DMS 273 (cell line): ENCODE data around the gene AUP1.
"Not testable (repeated sequence)": the region's sequence is repeated elsewhere in the genome, so short reads cannot be mapped to it uniquely, and the experiment has no call there.

ENCODE experiments used
- DNase-seq: peaks from one replicate; lab custom pipeline; 2025; ENCODE audit not compliant: unreplicated experiment; lab: John Stamatoyannopoulos, UW

AUP1 gene

DNA sequence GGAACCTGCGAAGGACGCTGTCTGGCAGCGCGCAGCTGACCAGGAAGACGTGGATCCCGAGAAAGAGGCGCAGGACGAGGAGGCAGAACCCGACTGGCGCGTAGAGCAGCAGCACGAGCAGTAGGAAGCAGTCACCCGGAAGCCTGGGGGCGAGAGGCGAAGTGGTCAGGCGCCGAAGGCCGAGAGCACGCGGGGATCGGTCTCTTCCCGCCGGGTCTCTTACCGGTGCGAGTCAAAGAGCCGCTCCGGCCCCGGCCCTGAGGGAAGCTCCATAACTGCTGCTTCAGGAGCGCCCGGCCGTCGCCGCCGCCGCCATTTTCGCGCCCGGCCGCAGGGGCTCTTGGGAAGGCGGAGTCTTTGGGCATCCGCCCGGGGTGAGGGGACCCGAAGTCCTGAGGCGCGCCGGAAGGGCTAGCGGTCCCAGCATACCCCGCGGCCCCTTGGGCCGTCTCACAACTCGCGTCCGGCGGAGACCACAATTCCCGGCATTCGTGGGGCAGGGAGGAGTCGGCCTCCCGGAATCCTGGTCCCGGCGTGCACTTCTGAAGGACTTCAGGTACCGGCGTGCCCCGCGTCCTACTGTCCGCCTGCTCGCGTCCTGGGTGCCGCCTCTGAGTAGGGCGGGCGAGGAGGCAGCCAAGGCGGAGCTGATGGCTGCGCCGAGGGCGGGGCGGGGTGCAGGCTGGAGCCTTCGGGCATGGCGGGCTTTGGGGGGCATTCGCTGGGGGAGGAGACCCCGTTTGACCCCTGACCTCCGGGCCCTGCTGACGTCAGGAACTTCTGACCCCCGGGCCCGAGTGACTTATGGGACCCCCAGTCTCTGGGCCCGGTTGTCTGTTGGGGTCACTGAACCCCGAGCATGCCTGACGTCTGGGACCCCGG is at the start of gene AUP1, which contains the start of gene HTRA2:
Gene AUP1, minus strand, starts transcription at position 350 of the 882 bp plus-strand sequence. Its CDS starts 77 bp downstream, at position 273.
Gene HTRA2, plus strand, starts transcription at position 577 of the 882 bp plus-strand sequence. Its CDS starts 74 bp downstream, at position 651.
- peak; percentile 99 for DNase-seq

DNA sequence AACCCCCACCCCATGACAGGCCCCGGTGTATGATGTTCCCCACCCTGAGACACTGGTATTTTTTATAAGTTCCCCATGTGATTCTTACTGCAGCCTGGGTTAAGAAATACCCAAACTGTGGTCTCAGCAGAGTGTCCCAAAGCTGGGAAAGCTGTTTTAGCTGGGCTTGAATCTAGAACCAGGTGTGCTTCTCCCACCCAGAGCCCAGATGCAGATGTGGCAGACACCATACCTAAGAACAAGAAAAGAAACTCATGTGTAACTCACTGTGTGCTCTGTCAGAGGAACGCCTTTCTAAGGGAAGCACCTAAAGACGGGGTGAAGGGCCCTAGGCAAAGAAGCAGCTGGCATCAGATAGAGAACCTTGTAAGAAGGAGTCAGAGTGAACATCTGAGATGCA is 48.9 kb upstream of the AUP1 start:
- DNase-seq, result no peak

- DNase-seq, result peak; percentile 80
Observed at GRCh38 chr2:74577448-74577847, 47.9 kb upstream of the AUP1 start.

- DNase-seq, result peak; percentile 62
Observed at GRCh38 chr2:74576863-74577229, 47.3 kb upstream of the AUP1 start.

DNA sequence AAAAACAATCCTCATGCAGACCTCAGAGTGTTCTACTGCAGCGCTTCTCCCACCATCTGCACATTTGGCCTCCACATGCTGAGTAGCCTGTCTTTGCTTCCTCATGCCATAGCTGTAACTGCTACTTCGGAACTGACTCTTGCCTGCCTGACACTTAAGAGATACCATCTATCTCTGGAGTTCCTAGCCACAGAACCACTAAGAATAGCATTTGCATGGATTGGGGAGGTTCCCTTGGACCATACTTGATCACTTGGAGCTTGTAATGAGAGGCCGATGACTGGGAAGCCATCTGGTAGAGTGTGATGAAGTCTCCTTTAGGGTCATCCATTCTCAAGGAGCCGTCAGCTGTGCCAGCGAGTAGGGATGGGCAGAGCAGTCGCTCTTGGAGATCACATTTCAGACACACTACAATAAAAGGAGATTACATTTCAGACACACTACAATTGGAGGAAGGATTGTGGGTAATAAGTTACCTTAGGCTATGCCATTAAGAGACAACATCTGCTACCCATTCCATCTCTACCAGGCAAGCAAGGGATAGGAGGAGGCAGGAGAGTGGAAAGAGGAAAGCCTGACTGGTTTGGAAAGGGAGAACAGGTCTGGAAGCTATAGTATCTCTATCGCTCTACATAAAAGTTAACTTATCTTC is 46.8 kb upstream of the AUP1 start:
- DNase-seq, result peak; percentile 62

DNA sequence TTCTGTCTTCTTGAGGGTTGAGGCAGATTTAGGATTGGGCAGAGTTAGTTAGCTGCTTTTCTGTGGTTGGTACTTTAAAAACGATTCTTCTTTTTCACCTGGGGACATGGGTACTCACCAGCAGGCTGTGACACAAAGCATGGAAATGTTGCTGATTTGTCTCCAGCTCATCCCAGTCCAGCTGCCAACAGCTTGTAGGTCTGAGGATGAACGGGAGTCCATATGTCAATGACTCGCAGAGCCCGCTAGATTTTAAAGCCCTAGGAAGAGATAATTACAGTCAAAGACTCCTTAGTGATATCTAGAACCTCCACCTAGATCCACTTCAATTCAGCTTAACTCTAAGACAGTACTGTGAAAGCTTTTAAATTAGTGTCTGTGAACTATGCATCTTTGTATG is 45.8 kb upstream of the AUP1 start:
- peak; percentile 57 for DNase-seq

- no peak for DNase-seq
Observed at GRCh38 chr2:74573747-74574562, 44.4 kb upstream of the AUP1 start.

DNA sequence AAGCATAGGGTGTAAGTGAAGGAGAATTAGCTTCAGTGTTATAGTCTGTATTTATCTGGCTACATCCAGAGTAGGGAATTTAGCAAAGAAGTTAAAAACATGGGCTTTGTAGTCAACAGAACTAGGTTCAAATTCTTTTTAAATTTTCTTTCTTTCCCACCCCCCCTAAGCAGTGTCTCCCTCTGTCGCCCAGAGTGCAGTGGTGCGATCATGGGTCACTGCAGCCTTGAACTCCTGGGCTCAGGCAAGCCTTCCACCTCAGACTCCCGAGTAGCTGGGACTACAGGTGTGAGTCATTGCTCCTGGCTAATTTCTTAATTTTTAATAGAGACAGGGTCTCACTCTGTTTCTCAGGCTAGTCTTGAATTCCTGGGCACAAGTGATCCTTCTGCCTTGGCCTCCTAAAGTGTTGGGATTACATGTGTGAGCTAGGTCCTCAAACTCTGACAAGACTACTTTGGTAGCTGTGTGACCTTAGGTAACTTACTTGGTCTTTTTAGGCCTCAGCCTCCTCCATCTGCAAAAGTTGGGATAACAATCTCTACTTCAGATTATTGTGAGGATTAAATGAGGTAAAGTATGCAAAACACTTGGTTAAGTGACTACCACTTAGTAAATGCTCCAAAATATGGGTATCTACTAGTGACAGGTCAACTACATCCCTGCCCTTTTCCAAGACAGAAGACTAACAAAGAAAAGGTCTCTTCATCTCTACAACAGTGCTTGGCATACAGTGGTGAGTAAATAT is 42.8 kb upstream of the AUP1 start:
- no peak for DNase-seq

DNA sequence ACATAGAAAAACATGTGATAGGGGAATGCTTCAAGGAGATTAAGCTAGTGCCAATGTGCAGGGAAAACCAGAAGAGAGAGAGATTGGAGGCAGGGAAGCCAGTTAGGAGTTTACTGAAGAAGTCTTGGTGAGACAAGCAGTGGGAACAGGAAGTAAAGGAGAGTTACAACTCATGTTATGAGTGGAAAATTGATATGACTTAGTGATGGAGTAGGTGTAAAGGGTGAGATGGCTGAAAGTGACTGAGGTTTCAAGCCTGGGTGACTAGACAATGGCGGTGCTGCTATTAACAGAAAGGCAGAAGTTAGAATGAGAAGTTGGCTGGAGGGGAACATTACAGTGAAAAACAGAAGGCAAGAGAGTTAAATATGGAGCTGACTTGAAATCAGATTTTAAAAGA is 41.6 kb upstream of the AUP1 start:
- no peak for DNase-seq

DNA sequence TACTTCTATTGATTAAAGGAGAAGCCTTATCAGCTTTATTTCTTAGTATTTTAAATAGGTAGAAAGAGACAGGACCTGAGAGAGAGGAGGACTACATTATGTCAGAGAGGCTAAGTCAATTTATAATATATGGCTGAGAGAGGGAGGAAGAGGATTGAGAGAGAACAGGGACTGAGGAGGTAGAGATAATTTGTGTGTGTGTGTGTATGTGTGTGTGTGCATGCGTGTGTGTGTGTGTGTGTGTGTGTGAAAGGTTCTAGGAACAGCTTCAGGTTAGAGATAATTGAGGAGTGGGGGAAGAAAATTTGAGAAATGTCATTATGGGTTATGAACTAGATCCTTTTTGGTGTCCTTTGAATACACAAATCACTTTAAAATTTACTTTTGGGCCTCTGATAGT is 40.2 kb upstream of the AUP1 start:
- DNase-seq, result no peak

- DNase-seq, result no peak
Observed at GRCh38 chr2:74567881-74568280, 38.4 kb upstream of the AUP1 start.

GRCh38 chr2:74566754-74567085 is 37.2 kb upstream of the AUP1 start:
- no peak for DNase-seq

DNA sequence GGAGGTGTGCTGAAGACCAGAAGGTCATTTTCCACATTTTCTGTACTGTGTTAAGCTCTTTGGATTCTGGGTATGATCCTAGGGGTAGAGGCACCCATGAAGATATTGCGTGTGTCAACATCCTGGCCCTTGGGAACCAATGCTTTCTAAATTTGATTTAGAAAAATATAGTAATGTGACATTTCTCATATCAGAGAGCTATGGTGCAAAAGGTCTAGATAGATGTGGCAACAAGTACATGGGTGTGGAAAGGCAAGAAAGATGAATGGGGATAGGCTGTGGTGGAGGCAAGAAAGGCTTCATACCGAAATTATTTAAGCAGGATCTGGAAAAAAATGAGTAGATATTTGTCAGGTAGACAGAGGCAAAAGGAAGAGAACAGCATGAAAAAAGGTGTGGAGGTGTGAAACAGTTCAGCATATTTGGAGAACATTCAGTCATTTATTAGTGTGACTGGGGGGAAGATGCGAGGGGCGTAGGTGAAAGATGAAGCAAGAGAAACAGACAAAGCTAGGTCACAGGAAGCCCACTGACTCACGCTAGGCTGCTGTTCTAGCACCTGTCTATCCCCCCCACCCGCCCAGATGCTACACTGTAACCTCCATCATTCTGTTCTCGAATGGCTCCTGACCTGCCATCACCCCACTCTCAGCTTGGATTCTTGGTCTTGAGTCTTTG is 36.7 kb upstream of the AUP1 start:
- no peak for DNase-seq

DNA sequence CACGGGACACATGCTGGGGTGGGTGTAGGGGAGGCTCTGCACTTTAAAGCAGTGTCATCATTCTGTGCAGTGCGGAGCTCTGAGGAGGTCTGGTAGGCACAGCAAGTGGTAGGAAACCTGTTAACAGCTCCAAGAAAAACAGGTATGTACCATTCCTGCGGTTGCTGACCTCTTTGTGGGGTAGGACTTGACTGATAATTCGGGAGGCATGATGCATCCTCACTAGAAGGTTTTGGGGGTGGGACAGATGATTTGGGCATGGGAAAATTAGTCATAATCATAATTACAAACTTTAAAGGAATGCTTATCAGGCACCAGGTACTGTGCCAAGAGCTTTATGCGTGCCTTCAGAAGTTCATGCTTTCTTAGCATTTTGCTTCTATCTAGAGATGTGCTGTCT is 34.7 kb upstream of the AUP1 start:
- no peak for DNase-seq

GRCh38 chr2:74562126-74562775 is 32.7 kb upstream of the AUP1 start:
- no peak for DNase-seq

- not testable (repeated sequence) for DNase-seq
Observed at GRCh38 chr2:74561022-74561421, 31.5 kb upstream of the AUP1 start.

DNA sequence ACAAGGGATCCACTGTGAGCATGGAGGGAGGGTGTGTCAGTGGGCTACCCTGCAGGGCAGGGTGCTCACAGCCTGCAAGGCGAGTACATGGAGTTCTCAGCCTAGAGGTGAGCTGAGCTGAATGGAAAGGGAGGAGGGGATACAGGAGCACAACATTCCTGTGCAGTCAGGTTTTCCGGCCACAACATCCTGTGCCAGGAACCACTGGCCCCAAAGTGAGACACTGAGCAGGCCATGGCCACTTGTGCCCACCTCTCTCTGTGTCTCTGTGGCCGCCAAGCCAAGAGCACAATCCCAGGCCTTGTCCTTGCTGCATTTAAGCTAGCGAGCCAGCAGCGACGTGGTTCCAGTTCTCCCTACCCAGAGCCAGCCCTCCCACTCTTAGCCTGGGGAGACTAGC is 31.1 kb upstream of the AUP1 start:
- DNase-seq, result no peak

DNA sequence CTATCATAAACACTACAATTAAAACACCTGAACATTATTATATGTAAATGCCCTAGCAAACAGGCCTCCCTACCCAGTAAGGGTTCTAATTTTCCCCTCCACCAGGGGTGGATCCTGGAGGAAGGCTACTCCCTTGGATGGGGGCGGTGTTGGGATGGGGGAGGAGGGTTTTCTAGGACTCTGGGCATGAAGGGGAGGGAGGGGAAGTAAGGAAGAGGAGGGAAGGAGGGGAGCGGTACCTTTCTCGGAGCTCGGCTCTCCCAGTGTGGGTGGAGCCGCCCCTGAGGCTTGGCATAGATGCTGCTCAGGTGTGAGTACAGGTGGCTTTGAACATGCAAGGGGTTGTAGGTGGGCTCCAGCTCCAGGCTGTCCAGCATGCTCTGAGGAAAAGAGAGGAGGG is 30.4 kb upstream of the AUP1 start:
- DNase-seq, result no peak

- DNase-seq, result no peak
Observed at GRCh38 chr2:74558284-74559230, 29.1 kb upstream of the AUP1 start.
